22Rv1 (cell line): ENCODE data around the gene OR10AD1.

ENCODE experiments used
- CTCF ChIP-seq: fragments of 450-650 bp; IDR thresholded peaks from 2 replicates; pipeline ENCODE4 v1.5.1; 2017; ENCODE audit warnings: mild to moderate bottlenecking
- ZFX ChIP-seq: fragments of 450-650 bp; IDR thresholded peaks from 2 replicates; pipeline ENCODE4 v1.6.1; 2017; ENCODE audit warnings: antibody characterized with exemption, borderline replicate concordance

GRCh38 chr12:48183091-48183875, 19.8 kb downstream of the OR10AD1 start, which contains the start of gene CCDC184:
- TF ChIP-seq CTCF (peak; percentile 78), ZFX (no peak)
